Gastroesophageal sphincter (tissue), 3 donors: ENCODE measurements around the gene CHST13.

ENCODE experiments used
- EP300 ChIP-seq: sonication (generic); formaldehyde crosslinking; IDR thresholded peaks from one replicate; pipeline ENCODE4 v1.6.1; 2017; ENCODE audit warnings: antibody characterized with exemption, mild to moderate bottlenecking
- POLR2AphosphoS5 ChIP-seq: sonication (generic); formaldehyde crosslinking; IDR thresholded peaks from one replicate; pipeline ENCODE4 v1.6.1; 2017; ENCODE audit warnings: antibody characterized with exemption
- TF ChIP-seq, protein P1 (sequence below), 4 experiments: fragments of 200-600 bp in 2 of 4; fragments of 450-650 bp in 2 of 4; sonication (generic) in 1 of 4; IDR thresholded peaks; one replicate each; pipeline ENCODE4 v1.5.1; 2017 to 2019; ENCODE audit warnings: antibody characterized with exemption in 4 of 4, mild to moderate bottlenecking in 2 of 4, moderate library complexity in 2 of 4

DNA sequence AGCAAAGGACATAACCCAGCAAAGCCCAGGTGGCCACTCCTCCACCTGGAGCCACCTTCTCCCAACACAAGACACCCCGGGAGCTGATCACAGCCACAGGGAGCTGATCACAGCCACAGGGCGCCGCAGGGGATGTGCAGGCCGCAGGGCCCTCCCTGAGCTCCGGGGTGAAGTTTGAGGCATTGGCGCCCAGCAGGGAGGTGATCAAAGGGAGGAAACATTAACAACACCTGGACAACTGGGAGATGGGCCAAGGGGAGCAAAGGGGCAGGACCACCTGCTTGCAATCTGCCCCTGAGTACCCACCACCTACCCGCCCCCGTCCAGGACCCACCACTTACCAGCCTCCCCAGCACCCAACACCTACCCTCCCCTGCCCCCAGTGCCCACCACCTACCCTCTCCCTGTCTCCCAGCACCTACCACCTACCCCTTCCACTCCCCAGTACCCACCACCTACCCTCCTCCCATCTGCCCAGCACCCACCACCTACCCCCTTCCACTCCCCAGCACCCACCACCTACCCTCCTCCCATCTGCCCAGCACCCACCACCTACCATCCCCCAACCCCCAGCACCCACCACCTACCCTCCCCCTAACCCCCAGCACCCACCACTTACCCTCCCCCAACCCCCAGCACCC is 8.8 kb upstream of the CHST13 start:
- TF ChIP-seq, protein P1, sequence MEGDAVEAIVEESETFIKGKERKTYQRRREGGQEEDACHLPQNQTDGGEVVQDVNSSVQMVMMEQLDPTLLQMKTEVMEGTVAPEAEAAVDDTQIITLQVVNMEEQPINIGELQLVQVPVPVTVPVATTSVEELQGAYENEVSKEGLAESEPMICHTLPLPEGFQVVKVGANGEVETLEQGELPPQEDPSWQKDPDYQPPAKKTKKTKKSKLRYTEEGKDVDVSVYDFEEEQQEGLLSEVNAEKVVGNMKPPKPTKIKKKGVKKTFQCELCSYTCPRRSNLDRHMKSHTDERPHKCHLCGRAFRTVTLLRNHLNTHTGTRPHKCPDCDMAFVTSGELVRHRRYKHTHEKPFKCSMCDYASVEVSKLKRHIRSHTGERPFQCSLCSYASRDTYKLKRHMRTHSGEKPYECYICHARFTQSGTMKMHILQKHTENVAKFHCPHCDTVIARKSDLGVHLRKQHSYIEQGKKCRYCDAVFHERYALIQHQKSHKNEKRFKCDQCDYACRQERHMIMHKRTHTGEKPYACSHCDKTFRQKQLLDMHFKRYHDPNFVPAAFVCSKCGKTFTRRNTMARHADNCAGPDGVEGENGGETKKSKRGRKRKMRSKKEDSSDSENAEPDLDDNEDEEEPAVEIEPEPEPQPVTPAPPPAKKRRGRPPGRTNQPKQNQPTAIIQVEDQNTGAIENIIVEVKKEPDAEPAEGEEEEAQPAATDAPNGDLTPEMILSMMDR (IDR thresholded peaks at IDR 0.05), result no peak
- TF ChIP-seq POLR2AphosphoS5, result no peak
- TF ChIP-seq EP300, result no peak
